Putamen (tissue), 1 donor: ENCODE measurements around the gene SHB.

Experiments used
- DNase-seq: peaks from one replicate; pipeline ENCODE4 v3.0.0-alpha.2; 2016; ENCODE audit warnings: low spot score

Gene SHB, protein sequence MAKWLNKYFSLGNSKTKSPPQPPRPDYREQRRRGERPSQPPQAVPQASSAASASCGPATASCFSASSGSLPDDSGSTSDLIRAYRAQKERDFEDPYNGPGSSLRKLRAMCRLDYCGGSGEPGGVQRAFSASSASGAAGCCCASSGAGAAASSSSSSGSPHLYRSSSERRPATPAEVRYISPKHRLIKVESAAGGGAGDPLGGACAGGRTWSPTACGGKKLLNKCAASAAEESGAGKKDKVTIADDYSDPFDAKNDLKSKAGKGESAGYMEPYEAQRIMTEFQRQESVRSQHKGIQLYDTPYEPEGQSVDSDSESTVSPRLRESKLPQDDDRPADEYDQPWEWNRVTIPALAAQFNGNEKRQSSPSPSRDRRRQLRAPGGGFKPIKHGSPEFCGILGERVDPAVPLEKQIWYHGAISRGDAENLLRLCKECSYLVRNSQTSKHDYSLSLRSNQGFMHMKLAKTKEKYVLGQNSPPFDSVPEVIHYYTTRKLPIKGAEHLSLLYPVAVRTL

DNA sequence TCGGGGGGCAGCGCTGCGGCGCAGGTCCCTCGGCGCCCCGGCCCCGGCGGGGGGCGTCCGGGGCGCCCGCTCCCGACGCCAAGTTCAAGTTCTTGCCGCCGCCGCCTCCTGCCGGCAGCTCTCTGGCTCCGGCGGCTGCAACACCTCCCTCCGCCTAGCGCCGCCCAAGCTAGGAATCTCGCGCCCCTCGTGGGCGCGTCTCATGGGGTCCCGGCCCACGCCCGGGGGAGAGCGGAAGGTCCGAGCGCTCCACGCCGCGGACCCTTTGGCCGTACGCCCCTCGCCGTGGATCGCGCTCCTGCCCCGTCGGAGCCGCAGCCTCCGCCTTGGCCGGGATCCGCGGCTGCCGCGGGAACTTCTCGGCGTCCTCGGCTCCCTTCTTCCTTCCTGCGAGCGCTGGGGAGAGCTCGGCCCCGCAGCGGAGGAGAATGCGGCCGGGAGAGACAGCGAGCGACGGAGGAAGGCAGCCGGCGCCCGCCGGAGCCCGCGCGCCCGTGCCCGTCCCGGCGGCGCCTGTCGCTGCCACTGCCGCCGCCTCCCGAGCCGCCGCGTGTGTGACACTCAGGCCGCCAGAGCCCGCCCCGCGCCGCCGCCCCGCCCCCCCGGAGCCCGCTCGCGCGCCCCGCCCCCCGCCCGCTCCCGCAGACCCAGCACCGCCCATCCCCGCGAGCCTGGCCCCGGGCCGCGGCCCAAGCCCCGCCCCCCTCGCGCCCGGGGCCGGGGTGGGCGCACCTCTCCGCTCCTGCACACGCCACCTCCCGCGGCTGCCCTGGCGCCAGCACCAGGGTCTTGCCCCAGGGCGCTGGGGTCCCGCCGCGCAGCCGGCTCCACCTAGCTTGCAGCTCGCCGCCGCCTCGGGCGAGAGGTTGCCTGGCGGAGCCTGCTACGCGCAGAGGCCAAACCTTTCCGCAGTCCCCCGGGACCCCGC lies at the start of gene SHB:
TSS of gene SHB (minus strand) at position 527 of the 928 bp plus-strand sequence. CDS start 582 bp downstream, outside the sequence.
- DNase-seq, result peak; percentile 86

DNA sequence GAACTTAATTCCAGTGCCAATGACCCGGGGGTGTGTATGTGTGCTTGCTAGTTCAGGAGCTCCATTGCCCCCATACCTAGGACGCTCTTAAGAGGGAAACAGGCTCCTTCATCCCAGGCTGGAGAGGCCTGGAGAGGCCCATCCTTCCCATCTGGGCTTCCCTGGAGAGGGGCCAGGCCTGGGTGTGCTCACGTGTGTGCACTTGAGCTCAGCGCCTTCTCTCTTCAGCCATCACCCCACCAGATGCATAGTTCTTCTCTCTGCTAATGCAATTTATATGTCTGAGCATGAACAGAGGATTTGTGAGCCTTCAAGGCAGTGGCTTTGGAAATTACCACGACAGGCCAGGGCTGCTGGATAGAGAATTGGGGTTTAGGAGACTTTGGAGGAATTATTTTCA lies 48.6 kb upstream of the SHB start:
- DNase-seq, result no peak

DNA sequence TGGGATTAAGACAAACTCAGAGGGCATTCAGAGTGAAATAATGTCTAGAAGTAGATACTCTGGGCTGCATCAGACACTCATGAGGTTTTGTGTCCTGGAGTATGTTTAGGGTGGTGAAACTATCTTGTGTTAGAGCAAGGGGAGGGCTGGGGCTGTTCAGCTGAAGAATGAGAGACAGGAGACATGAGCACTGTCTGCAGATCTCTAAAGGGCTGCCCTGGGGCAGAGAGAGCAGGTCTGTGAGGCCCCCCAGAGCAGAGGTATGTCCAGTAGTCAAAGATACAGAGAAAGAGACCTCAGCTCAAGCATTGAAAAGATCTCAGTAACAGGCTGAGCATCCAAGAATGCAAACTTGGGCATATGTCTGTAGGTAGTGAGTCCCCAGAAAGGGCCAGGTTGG lies 45.9 kb upstream of the SHB start:
- no peak for DNase-seq

DNA sequence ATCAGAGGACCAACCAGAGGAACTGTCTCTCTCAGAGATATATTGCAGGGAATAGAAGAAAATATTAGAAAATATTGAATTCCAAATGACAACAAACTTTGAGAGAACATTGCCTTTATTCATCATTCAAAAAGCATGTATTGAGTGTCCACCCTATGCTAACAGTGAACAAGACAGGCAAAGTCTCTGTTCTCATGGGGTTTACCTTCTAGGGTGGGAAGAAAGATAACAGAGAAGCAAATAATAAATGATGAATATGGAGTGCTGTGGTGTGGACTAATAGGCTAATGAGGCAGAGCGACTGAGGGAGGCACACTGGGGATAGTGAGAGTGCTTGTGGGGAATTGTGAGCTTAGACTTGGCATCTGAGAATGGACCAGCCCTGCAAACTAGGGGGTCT lies 43.4 kb upstream of the SHB start:
- DNase-seq, result no peak

DNA sequence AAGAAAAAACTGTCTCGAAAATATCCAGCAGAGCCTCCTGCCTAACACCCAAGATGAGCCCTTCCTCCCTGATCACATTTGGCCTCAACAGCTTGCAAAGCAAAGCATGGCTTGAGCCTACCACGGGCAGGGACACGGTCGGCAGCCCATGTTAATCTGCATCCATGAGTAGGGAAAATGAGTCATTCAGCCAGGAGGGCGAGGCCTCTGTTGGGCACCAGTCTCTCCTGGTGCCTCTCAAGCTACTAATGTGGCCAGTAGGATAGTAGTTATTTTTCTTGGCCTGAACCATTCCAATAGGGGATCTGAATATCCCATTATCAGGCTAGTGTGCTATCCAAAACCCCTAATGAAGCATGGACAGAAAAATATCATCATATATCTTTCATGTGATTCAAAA lies 43.0 kb upstream of the SHB start:
- DNase-seq, result no peak

DNA sequence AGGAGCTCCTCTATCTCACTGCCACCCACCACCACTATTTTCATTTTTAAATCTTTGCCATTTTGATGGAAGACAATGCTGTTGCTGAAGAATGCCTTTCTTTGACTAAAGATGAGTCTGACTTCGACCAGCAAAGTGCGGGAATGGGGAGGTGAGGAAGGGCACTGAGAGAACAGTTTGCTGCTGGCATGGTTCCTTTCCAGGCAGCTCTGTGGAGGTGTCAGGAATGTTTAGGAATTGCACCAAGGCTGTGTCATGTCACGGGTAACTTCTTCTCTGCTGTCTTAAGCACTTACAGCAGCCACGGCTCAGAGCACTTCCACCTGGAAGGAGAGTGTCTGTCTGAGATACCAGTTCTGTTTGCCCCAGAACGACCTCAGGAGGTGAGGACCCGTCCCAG lies 41.4 kb upstream of the SHB start:
- no peak for DNase-seq

DNA sequence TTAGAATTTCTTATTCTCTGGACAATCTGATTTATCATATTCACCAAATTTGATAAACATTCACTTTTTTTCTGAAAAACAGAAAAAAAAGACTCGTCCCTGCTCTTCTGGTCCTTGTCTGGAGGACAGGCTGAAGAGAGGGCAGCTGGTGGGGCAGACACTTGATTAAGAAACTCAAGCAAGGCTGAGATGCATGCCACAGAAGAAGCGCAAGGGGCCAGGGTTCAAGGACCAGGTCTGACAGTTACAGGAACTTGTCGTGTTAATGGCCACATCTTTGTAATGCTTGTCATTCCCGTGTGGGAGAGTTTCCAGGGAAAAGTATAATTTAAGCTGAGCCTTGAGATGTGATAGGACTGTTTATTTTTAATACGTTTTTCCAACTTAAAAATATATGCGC lies 40.6 kb upstream of the SHB start:
- no peak for DNase-seq

DNA sequence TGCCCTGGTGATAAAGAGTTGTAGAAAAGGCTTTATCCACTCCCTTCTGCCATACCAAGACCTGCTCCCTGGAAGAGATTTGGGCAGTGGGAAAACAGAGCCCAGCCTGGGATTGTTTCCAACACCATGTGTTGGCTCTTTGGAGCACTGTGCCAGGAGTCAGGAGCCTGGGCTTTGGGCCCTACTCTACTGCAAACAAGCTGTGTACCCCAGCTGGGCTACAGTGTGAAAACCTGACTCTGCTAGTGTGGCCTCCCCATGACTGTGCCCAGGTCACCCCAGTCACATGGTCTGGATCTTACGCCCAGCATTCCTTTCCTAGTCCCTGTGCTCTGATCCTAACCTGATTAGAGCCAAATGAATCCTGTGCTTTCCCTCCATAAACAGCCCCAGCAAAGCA lies 39.3 kb upstream of the SHB start:
- no peak for DNase-seq

DNA sequence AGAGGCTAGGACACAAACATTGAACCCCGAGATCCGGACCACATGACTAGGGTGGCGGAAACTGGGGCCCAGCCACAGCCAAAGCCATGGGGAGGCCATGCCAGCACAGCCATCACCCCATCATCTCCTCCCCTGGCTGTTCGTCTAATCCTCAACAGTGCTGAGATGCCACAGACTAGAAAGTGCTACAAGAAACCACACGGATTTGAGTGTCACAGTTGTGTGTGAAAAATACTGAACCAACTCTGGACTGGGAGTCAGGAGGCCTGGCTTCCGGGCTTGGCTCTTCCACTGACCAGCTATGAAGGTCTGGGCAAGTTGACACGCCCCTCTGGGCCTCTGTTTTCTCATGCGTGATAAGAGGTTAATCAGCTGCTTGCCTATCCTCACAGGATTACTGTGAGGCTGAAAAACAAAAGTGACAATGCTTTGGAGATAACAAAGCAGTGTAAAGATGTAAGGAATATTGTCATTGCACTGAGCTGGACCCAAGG lies 38.8 kb upstream of the SHB start:
- DNase-seq, result no peak

DNA sequence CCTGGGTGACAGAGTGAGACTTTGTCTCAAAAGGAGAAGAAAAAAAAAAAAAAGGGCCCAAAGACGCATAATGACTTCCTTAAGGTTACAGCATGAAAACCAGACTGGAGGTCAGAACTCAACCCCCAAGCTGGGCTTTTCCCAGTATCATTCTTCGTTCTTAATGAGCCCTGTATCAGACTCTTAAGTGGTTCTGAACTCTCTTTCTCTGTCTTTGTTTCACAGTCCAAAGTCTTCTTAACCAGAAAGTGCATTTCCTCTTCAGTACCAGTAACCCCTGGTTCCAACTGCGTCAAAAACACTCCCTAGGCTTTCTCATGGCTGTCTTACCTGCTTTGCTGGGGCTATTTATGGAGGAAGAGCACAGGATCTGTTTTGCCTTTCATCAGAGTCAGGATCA lies 38.4 kb upstream of the SHB start:
- DNase-seq, result no peak

DNA sequence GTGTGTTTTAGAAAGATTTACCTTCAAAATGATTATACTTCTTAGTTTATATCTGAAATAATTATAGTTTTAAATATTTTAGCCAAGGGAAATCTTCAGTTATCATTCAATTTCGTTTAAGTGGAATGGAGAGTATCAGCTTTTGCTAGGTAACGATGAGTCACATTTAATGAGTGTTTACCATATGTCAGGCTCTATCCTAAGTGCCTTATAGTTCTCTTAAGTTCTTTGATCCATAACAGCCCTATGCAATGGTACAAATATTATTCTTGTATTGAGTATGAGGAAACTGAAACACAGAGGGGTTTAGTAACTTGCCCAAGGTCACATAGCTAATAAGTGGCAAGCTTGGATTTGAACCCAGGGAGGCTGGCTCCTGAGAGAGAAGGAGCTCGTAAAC lies 37.5 kb upstream of the SHB start:
- no peak for DNase-seq

DNA sequence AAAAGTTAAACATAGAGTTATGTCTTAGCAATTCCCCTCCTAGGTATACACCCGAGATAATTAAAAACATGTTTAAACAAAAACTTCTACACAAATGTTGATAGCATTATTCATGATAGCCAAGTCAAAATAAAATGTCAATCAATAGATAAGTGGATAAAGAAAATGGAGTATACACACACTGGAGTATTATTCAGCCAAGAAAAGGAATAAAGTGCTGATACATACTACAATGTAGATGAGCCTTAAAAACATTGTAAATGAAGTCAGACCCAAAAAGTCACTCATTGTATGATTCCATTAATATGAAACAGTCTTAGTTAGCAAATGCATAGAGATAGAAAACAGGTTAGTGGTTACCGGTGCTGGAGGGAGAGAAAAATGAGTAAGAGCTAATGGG lies 34.3 kb upstream of the SHB start:
- DNase-seq, result no peak

DNA sequence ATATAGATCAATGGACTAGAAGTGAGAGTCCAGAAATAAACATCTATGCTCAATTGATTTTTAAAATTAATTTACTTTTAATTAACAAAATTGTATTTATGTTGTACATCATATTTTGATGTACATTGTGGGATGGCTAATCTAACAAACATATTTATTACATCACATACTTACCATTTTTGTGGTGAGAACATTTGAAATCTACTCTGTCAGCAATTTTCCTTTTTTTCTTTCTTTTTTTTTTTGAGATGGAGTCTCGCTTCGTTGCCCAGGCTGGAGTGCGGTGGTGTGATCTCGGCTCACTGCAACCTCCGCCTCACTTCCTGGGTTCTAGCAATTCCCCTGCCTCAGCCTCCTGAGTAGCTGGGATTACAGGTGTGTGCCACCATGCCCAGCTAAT lies 32.4 kb upstream of the SHB start:
- no peak for DNase-seq

DNA sequence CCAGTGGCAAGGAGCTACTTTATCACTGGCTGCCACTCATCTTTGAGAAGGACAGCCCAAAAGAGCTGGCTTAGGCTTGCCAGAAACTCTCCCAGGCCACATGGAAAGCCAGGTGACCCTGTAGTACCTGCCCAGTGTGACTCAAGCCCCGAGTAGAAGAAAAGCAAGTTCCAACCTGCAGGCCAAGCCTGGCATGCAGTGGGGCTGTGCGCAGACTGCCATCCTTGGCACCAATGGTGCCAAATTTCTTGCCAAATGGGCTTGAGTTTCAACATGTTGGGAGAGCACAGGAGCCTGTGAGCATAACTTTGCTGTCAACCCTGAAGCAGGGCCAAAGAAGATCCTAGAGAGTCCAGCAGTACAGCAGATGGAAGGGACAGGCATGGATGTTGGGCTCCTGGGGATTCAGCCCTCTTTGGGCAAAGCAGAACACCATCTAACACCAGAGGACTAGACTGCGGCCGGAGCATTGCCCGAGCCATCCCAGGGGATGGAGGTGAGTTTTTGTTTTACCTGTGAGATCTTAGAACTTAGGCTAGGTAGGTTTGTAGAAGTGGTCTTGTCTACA lies 27.3 kb upstream of the SHB start:
- no peak for DNase-seq

DNA sequence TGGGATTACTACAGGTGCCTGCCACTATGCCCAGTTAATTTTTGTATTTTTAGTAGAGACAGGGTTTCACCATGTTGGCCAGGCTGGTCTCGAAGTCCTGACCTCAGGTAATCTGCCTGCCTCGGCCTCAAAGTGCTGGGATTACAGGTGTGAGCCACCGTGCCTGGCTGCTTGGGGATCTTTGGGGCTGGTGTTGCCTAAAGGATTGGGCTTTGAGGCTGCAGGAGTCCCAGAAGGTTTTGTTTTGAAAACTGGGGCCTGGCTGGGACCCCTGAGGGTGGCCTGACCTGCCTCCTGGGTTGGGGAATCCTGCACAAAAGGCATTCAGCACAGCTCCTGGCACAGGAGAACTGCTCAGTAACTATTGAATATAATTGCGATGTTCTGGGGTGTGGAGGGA lies 25.1 kb upstream of the SHB start:
- no peak for DNase-seq

DNA sequence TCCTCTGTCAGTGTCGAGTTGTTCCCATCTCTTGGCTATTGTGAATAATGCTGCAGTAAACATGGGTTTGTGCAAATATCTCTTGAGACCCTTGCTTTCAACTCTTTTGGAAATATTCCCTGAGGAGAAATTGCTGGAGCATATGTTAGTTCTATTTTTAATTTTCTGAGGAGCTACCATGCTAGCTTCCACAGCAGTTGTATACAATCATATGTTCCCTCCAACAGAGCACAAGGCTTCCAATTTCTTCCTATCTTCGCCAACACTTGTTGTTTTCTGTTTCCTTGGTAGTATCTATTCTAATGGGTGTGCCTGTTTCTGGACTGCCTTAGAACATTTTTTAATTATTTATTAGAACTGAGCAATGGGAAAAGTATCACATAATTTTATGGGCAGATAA lies 23.6 kb upstream of the SHB start:
- DNase-seq, result no peak

DNA sequence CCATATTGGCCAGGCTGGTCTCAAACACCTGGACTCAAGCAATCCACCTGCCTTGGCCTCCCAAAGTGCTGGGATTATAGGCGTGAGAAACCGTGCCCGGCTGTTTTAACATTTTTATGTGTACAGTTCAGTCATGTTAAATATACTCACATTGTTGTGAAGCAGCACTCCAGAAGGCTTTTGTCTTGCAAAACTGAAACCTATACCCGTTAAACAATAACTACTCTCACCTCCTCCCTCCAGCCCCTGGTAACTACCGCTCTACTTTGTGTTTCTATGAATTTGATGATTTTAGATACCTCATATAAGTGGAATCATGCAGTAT lies 23.1 kb upstream of the SHB start:
- DNase-seq, result no peak

DNA sequence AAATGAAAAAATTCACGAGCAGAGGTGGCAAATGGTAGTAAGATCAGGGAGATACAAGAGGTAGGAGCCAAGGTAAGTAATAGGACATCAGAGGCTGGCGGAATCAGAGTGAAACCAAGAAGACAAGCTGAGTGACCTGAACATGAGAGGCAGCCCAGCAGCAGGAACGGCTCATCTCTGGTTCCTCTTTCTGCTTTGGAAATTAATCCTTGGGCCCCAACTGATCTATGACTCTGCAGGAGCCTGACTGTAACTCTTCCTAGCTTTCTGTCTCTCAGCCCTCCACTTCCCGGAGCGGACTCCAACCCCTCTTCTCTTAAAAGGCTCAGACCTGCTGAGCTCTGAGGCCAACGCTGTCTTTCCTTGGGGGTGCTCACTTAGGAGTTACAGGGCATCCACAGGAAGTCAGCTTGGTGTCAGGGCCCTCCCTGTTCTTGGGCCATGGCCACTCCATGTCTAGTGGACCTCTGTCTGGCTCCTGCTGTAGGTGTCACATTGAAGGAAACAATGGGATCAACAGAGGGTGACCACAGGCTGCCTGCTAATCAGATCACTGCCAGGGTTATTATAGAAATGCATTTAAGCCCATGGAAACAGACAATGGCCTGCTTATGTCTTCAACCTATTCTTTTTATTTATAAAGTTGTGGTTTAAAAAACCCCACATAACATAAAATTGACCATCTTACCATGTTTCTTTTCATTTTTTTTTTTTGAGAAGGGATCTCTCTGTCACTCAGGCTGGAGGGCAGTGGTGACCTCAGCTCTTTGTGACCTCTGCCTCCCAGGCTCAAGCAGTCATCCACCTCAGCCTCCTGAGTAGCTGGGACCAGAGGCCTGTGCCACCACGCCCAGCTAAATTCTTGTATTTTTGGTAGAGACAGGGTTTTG lies 22.5 kb upstream of the SHB start:
- DNase-seq, result no peak

DNA sequence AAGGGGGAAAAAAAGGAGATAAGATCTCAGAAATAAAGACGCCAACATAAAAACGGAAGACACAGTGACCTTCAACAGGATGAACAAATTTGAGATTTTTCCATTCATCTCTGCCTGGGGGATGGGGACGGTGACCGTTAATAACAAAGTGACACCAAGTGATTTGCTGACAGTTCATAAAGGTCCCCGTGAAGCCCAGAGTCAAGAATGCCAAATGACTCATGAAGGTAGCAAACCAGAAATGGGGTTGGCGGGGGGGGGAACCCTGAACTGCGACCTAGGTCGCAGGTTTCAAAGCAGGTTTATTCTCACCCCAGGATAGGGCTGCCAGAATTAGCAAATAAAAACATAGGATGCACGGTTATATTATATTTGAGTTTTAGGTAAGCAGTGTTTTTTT lies 21.1 kb upstream of the SHB start:
- no peak for DNase-seq

DNA sequence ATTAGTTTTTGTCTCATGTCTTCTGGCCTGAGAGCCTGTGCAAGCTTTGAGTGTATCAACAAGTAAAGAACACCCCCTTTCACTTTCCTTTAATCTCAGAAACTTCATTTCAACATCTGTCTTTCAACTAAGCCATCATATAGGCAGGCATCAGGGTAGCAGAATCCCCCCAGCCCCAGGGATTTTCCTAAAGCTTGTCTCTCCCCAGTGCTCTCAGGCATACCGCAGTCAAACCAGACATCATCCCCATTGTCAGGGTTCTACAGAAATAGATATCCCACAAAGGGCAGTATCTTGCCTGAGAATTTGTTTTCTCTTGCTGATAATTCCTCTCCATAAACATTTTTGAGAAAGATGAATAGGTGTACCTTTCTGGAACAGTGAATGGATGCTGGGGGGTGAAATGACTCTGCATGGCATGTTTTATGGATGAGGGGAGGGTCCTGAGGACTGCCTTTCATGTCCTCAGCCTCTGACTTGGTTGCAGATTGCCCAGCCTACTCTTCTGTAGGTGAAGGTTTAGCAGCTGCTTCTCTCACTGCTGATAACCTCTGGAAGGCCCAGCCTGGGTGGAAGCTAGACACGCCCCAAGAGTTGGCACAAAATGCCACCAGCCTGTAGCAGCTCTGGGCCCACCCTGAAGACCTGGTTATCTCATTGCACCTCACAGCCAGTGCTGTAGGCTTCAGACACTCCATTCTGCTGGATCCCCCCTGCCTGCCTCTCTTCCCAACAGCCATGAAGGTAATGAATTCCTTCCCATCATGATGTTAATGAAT lies 20.5 kb upstream of the SHB start:
- DNase-seq, result no peak
